Left lobe of liver (tissue), 2 donors: Measurements from ENCODE around the gene TEX264. TPM values are rescaled to one million over a fixed set of nuclear protein-coding genes. Genes with fewer than 3 reads are reported as not detected.

Experiments
- ATAC-seq: fragments of 200-7000 bp; cut with Tn5 transposase; one replicate; pipeline ENCODE4 v1.9.1; 2020; ENCODE audit warnings: mild to moderate bottlenecking, moderate library complexity
- DNase-seq: peaks from one replicate; pipeline ENCODE4 v3.0.0-alpha.2; 2020; ENCODE audit warnings: low spot score
- total RNA-seq: library from RNA; stranded (reverse); gene quantifications from one replicate; pipeline ENCODE4 v1.2.1, GENCODE V29; 2021
- donor health status: DM: no; HTN: no; CAD: no; lungs with moderate emphysema.
- donor health status: DM: no; HTN: yes; CAD: no.

Gene TEX264
- total RNA-seq, 1 donor from 2014 or later: 39.2 TPM

DNA sequence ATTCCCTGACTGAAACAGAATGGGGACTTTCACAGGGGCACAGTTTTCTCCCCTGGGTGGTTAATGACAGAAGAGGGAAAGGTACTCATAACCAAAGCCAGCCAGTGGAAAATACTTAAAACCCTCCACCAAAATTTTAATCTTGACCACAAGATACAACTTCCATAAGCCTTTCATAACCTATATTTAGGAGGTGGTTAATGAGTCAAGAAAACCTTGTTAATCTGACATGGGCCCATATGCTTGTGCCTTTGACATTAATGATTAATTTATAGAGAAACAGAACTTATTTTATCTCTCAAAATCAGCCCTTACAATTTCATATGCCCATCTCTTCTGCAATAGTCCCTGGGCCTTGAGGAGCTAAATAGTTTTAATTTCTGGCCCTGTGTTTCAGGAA is 76.8 kb downstream of the TEX264 start:
- no peak for ATAC-seq

DNA sequence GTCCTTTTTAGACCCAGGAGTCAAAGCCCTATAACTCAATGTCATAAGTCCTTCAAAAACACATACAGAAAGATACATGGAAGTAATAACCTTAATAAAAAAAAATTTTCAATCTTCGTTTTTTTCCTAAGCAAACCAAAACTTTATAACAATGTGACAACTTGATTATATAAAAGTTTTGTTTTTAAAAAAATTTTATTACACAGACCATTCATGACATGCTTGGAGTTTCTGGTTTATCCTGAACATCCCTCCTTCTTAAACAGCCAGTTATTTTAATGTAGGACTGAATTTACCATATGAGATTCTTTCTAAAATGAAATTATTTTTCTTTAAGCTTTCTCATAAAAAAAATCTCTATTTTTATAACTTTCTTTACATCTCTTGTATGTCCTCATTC is 77.3 kb downstream of the TEX264 start:
- ATAC-seq: no peak
- DNase-seq: no peak

More for the DNA sequence above, 76.8 kb downstream of the TEX264 start:
- DNase-seq: no peak

DNA sequence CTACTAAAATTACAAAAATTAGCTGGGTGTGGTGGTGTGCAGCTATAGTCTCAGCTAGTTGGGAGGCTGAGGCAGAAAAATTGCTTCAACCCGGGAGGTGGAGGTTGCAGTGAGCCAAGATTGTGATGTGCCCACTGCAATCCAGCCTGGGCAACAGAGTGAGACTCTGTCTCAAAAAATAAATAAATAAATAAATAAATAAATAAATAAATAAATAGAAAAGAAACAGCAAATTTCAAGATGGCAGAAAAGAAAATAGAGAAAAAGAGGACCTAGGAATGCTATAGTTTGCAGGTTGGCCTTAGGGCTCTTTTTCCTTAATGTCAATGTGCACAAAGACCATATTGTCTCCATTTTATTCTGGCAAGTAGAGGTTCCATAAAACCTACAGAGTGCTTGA is 79.8 kb downstream of the TEX264 start:
- DNase-seq: no peak

DNA sequence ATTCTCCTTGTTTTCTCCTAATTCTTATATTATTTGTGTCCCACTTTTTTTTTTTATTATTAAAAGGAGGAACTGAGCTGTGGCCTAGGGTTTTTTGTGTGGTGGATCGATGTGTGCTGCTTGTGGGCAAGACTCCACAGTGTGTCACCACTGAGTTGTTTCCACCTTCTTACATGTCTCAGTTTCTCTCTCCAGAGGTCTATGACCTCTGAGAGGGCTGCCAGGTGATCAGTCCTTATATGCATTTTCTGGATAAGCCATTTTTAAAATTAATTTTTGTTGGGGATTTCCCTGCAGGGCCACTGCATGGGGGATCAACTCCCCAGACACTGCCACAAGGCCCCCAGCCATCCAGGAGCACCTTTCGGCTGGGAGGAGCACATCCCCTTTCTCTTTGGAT is 80.2 kb downstream of the TEX264 start:
- ATAC-seq (no peak), DNase-seq (no peak)

More for the DNA sequence above, 79.8 kb downstream of the TEX264 start:
- ATAC-seq: no peak

Other genes starting within 250 kb of the TEX264 start
- gene DCAF1, start 171.2 kb upstream of the TEX264 start, total RNA-seq: 8.8 TPM
- 22.7 TPM for gene RAD54L2, start 132.5 kb upstream of the TEX264 start, total RNA-seq
- gene GRM2, start 35.8 kb downstream of the TEX264 start, total RNA-seq: 0.05 TPM
- gene IQCF6, start 108.0 kb downstream of the TEX264 start, total RNA-seq: not detected
- gene IQCF2, start 190.4 kb downstream of the TEX264 start, total RNA-seq: not detected
- not detected for gene IQCF5, start 204.3 kb downstream of the TEX264 start, total RNA-seq
- not detected for gene IQCF1, start 232.1 kb downstream of the TEX264 start, total RNA-seq